GM18861 (cell line): ENCODE measurements around the gene PRKAG3.
"Not testable (repeated sequence)": the region's sequence is repeated elsewhere in the genome, so short reads cannot be mapped to it uniquely, and the experiment has no call there.

Experiments used
- ATAC-seq: cut with Tn5 transposase; IDR thresholded peaks from one replicate; pipeline ENCODE4 v1.9.1; 2021; ENCODE audit not compliant: unreplicated experiment

The PRKAG3 gene

DNA sequence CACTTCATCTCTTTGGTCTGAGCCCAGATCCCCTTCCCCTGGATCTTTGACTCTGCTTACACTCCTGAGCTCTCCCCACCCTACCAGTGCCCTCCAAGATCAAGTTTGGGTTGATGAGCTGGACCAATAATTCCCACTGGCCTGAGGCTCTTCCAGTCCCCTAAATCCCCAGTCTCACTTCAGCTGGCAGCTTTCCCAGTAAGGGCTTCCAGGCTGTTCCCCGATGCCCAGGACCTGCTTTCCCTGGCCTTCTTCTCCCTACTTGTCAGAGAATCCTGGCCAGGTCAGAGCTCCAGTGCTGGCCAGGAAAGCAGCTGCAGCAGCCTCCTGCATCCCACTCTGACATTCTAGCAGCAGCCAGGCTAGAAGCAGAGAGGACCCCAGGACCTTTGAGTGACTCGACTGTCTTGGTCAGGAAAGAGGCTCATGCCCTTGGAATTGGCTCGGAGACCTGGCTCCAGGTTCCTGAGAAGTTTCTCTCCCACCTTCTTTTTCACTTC is 31.5 kb upstream of the PRKAG3 start:
- no peak for ATAC-seq

DNA sequence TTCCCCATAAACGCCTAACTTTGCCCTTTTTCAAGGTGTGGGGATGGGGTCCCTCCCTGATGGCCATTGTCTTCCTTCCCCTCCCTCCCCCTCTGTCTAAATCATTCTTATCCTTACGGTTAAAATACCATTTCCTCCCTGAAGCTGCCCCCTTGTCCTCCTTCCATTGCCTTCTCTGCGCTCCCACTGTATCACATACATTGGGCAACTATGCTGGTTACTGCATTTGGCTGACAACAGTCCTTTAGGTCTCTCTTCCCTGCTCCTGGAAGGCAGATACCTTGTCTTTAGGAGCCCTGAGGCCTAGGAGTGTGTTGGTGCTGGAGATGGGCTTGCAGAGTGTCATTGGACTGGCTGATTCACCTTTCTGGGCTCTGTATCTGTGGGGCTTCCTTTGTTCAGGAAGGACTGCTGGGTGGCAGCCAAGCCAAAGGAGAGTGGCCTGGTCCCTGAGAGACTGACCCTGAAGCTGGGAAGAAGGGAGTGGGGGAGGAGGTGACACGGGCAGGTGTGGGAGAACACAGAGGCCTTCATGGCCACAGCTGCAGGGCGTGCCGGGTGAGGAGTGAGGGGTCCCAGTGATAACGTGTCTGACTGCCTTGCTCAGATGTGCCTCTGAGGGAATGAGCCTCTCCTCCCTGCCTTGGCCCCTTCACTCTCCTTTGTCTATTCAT is 30.2 kb upstream of the PRKAG3 start:
- ATAC-seq = no peak

DNA sequence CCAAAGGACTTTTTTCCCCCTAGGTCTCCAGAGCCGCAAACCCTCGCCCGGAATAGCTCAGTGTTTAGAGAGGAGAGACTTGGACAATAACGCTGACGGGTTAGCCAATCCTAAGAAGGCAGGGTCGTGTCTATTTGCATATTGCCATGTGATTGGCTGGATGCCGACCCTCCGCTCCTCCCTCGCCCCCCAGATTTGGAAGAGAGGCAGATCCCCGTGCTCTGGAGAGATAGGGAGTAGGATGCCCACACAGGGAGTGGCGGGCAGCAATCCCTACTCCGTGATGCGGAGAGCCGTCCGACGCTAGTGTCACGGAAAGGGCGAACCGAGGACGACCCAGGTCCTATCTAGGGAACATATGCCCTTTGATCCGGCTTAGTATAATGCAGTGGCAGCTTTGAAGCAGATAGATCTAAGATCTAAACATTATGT is 29.4 kb upstream of the PRKAG3 start:
- ATAC-seq = no peak

DNA sequence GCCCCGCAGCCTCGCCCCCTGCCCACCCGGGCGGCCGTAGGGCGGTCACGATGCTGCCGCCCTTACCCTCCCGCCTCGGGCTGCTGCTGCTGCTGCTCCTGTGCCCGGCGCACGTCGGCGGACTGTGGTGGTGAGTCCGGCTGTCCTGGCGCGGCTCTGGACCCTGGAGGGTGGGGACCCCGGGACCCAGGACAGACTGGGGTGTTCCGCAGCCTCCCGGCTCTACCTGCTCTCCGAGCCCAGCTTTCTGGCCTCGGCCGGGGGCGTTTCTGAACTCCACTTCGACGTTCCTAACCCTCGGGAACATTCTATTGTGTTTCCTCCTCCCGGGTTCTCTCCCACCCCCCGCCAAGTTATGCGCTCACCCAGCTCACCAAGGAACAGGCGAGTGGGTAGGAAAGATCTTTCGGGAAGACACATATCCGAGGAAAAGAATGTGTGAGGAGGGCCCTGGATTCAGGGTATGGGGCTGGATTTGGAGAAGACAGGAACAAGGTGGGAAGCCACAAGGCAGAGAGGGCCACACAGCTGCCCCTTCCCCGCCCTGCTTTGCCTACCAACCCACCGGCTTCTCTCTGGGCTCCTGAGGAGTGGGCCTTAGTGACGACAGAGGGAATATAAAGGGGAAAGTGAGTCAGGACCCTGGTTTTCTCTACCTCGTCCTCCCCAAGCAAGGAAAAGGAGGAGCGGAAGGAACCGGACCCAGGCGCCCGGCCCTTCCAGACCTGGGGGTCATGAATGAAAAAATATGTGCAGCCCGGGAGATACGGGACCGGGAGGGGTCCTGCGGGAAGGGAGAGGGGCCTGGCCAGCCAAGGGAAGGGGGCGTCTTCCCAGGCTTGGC is 28.6 kb upstream of the PRKAG3 start:
- no peak for ATAC-seq

DNA sequence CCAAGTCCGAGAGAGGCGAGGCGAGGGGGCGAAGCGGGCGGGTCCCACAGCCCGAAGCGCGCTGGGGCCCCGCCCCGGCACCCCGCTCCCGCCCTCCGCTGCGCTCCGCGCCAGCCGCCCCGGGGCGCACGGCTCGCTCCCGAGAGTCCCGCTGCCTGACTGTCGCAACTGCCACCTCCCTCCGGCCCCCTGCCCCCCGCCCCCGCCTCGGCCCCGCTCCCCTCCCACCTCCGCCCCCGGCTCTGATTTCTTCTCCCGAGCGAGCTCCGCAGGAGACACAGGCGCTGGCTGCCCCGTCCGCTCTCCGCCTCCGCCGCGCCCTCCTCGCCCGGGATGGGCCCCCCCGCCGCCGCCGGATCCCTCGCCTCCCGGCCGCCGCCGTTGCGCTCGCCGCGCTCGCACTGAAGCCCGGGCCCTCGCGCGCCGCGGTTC is 28.0 kb upstream of the PRKAG3 start, which contains the start of gene WNT6:
Gene WNT6, plus strand, starts transcription at position 250 of the 432 bp plus-strand sequence. CDS start 233 bp downstream, outside the sequence.
- ATAC-seq = no peak

DNA sequence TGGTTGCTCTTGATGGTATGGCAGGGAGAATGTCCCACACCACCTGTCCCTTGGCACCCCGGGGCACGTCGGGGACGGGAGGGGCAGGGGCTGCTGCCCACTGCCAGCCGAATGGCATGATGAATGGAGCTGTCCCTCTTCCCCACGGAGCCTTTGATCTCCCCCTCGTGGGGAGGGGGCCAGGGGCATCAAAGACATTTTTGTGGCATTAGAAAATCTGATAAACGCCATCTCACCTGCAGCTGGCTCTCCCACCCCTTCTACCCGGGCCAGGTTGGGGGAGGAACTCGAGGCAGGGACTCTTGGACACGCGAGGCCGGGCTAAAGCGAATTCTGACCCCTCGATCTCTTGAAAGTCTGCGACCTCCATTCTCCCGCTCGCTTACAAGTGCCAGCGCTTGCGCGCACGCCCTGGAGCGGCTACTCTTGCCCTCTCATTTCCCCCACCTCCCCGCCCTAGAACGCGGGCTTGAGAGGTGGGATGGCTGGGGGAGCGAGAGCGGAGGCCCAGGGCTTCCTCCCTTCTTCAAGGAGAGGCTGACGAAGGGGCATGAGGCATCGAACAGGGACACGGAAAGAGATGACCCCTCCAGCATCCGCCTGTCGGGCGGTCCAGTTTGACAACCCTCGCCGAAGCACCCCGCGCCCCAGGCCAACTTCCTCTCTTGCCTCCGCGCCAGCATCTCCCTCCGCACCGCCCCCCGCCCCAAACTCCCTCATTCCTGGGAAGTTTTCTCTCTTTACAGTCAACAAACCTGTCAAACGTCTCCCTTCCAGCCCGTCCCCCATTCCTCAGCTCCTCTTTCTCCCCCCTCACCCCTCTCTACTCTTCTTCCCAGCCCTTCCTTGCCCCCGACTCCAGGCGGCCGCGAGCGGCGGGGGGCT is 27.3 kb upstream of the PRKAG3 start:
- ATAC-seq = no peak

GRCh38 chr2:218858138-218858445 is 26.5 kb upstream of the PRKAG3 start:
- no peak for ATAC-seq

- no peak for ATAC-seq
These were observed 26.0 kb upstream of the PRKAG3 start for GRCh38 chr2:218857371-218858137.

DNA sequence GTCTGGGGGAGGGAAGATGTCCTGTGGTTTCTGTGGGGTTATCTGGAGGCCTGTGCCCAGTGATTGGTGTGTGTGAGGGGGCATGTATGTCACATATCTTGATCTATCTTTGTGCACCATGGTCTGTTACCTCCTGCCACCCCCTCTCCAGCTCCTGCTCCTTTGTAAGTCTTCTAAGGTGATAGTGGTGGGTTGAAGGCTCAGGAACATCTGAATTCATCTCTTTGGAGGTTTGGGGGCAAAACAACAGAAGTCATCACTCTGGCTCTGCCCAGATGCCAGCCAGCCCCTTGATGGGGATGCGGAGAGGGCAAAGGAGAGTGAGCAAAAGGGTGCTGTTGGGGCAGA is 25.3 kb upstream of the PRKAG3 start:
- ATAC-seq = no peak

- ATAC-seq = no peak
These were observed 24.7 kb upstream of the PRKAG3 start for GRCh38 chr2:218856167-218856895.

GRCh38 chr2:218855305-218856166 is 23.9 kb upstream of the PRKAG3 start:
- ATAC-seq = no peak

GRCh38 chr2:218854860-218855259 is 23.3 kb upstream of the PRKAG3 start:
- no peak for ATAC-seq

DNA sequence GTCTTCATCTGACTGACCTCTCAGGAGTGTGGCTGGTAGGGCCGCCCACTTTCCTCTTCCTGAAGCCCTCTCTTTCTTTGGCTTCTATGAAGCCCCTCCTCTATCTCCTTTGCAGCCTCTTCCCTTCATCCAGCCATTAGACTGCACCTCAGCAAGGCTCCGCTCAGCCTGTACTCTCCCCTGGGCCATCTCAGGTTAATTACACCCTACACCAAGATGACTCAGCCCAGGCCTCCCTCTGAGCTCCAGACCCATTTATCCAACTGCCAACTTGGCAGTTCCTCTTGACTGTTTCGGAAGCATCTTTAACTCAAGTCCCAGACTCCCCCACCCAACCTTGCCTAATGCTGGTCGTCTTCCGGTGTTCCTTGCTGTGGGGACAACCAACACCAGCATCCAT is 22.2 kb upstream of the PRKAG3 start:
- no peak for ATAC-seq

DNA sequence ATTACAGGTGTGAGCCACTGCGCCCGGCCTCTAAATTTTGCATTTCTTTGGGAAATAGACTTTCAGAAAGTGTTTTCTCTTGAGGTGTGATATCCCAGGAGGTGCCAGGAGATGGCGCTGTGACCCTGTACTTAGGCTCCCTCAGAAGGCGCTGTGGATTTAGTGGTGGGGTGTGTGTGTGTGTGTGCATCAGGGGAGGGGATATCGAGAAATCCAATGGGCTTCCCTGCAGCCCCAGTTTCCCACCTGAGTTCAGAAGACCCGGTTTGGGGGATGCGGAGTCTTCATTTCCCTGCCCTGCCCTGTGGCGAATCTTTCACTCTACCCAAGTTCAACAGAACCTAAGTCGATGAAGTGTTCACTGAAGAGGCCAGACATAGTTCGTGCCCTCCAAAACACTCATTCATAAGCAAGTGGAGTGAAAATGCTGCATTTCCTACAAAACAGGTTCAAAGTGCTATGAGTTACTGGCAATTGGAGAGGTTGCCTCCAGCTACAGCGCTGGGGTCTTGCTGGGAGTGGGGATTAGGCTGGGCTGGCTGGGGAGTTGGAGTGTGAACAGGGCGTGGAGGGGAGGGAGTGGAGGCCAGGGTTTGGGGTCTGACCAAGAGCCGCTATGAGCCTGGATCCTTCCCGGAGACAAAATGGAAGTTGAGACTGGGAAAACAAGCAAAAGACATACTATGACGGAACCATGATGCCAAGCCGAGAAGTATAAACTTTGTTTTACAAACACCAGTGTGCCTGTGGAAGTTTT is 21.5 kb upstream of the PRKAG3 start:
- ATAC-seq = no peak

- no peak for ATAC-seq
These were observed 19.7 kb upstream of the PRKAG3 start for GRCh38 chr2:218851286-218851685.

GRCh38 chr2:218850796-218851195 is 19.2 kb upstream of the PRKAG3 start:
- ATAC-seq = no peak

- no peak for ATAC-seq
These were observed 18.1 kb upstream of the PRKAG3 start for GRCh38 chr2:218849721-218850120.

DNA sequence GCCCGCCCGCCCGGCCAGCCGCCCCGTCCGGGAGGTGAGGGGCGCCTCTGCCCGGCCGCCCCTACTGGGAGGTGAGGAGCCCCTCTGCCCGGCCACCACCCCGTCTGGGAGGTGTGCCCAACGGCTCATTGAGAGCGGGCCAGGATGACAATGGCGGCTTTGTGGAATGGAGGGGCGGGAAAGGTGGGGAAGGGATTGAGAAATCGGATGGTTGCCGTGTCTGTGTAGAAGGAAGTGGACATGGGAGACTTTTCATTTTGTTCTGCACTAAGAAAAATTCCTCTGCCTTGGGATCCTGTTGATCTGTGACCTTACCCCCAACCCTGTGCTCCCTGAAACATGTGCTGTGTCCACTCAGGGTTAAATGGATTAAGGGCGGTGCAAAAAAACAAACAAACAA is 15.4 kb upstream of the PRKAG3 start:
- ATAC-seq = not testable (repeated sequence)
